ENCODE results near the gene VEZF1. TPM values are rescaled to one million over a fixed set of nuclear protein-coding genes. Genes with fewer than 3 reads are reported as not detected.

VEZF1 gene
- total and polyA plus RNA-seq, 2 donors (not counting 3 experiments of a cell fraction or from before 2014, with no cell fraction given): 27.8 to 59.0 TPM

DNA sequence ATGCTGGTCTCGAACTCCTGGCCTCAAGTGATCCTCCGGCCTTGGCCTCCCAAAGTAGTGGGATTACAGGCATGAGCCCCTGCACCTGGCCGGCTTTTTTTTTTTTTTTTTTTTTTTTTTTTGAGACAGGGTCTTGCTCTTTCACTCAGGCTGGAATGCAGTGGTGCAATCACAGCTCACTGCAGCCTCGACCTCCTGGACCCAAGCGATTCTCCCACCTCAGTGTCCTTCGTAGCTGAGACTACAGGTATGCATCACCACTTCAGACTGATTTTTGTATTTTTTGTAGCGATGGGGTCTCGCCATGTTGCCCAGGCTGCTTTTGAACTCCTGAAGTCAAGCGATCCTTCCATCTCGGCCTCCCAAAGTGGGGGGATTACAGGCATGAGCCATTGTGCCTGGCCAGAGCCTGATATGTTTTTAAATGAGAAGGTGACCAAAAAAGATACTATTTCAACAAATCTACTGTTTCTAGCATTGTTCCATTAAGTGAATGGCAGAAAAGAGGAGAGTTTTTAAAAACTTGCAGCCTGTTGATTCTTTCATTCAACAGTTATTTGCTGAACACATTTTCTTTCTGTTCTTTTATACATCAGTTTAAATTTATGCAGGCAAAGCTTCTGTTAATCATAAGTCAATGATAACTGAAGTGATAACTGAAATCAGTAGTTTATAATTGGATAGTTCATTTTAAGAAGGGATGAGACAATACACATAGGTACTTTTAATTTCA, 22.2 kb upstream of the VEZF1 start:
- H3K27ac ChIP-seq (ENCODE audit: insufficient read depth, low read depth, low read length): no peak overlapping the region
- FAIRE-seq (no peak), DNase-seq (ENCODE audit: low read depth, low spot score) (no peak)
- H3K9me3 ChIP-seq (replicated peaks; ENCODE audit: control insufficient read depth, insufficient read depth, low read length): no peaks in the 10 kb centered on the region
- peaks cover 10% of the 10 kb centered on the region for H3K4me1 ChIP-seq (ENCODE audit: control insufficient read depth, extremely low read depth, insufficient read depth, low read length)
- H3K9me1 ChIP-seq (replicated peaks; ENCODE audit: control insufficient read depth, extremely low read depth, insufficient read depth, low read length): no peaks in the 10 kb centered on the region
- peaks cover 0 to 1% of the 10 kb centered on the region in 2 experiments for H3K27me3 ChIP-seq (ENCODE audit: control insufficient read depth in 2 of 2, insufficient read depth in 2 of 2, low read length in 2 of 2)
- peaks cover 2% of the 10 kb centered on the region for H4K20me1 ChIP-seq (replicated peaks; ENCODE audit: control insufficient read depth, extremely low read depth, insufficient read depth, low read length)
- no TSS peak for BruUV-seq (replicated peaks)
- H3K79me2 ChIP-seq (ENCODE audit: control insufficient read depth, insufficient read depth, low read length): peaks cover 18% of the 10 kb centered on the region
- ChIA-PET POLR2A (interaction anchor here (0.6 kb wide), 1 partner anchor 671 kb away, joined by 3 read pairs; no protein-coding TSS in a partner anchor), CTCF (interaction anchor here (1.3 to 2.2 kb wide), 3 partner anchors 11 to 150 kb away, joined by 3 to 5 read pairs (median 4); no protein-coding TSS in a partner anchor)
- TF ChIP-seq MYC (IDR thresholded peaks at IDR 0.05; ENCODE audit: low read depth, low read length) (no peak), EZH2 (IDR thresholded peaks at IDR 0.05; ENCODE audit: borderline replicate concordance, low read depth, low read length, severe bottlenecking) (no peak), POLR2A (IDR thresholded peaks at IDR 0.05; ENCODE audit: low read depth, low read length) (no peak), FOS (IDR thresholded peaks at IDR 0.05; ENCODE audit: borderline replicate concordance, insufficient read depth, low read length) (no peak), GATA2 (IDR thresholded peaks at IDR 0.05; ENCODE audit: insufficient read depth, insufficient read length, low read depth, low read length) (no peak), POLR2AphosphoS5 (IDR thresholded peaks at IDR 0.05; ENCODE audit: insufficient read depth, low read depth, low read length) (no peak), JUN (IDR thresholded peaks at IDR 0.05; ENCODE audit: borderline replicate concordance, insufficient read depth, insufficient read length, low read depth) (no peak)
- TF ChIP-seq, protein P1, sequence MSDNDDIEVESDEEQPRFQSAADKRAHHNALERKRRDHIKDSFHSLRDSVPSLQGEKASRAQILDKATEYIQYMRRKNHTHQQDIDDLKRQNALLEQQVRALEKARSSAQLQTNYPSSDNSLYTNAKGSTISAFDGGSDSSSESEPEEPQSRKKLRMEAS (IDR thresholded peaks at IDR 0.05; ENCODE audit: insufficient read depth, insufficient read length): no peak
- TF ChIP-seq, protein P2, sequence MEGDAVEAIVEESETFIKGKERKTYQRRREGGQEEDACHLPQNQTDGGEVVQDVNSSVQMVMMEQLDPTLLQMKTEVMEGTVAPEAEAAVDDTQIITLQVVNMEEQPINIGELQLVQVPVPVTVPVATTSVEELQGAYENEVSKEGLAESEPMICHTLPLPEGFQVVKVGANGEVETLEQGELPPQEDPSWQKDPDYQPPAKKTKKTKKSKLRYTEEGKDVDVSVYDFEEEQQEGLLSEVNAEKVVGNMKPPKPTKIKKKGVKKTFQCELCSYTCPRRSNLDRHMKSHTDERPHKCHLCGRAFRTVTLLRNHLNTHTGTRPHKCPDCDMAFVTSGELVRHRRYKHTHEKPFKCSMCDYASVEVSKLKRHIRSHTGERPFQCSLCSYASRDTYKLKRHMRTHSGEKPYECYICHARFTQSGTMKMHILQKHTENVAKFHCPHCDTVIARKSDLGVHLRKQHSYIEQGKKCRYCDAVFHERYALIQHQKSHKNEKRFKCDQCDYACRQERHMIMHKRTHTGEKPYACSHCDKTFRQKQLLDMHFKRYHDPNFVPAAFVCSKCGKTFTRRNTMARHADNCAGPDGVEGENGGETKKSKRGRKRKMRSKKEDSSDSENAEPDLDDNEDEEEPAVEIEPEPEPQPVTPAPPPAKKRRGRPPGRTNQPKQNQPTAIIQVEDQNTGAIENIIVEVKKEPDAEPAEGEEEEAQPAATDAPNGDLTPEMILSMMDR (IDR thresholded peaks at IDR 0.05; ENCODE audit: extremely low read depth in 1 of 2, insufficient read depth in 1 of 2, low read depth in 1 of 2, low read length in 2 of 2): no peak
- dilution Hi-C loops (cut with MboI; ENCODE audit: extremely low pct_ligation_motif_present, low sequenced_read_pairs) (no loop called here), intact Hi-C loops (cut with micrococcal nuclease) (no loop called here)
- no peak overlapping the region for H3K4me3 ChIP-seq (replicated peaks in 1 of 3; ENCODE audit: insufficient read depth in 1 of 3, low read depth in 1 of 3, low read length in 3 of 3)
- peaks cover 2 to 5% of the 10 kb centered on the region in 2 experiments for H3K36me3 ChIP-seq (ENCODE audit: control insufficient read depth in 2 of 2, extremely low read depth in 1 of 2, insufficient read depth in 2 of 2, low read length in 2 of 2)
- H3K4me2 ChIP-seq (ENCODE audit: insufficient read depth, low read length): no peak overlapping the region
- no peak overlapping the region for H2AFZ ChIP-seq (ENCODE audit: low read depth, low read length)
- H3K9ac ChIP-seq (replicated peaks; ENCODE audit: extremely low read depth, insufficient read depth, low read length): no peak overlapping the region

All from endothelial cell of umbilical vein (primary cell).